Thyroid gland (tissue), 4 donors: ENCODE measurements around the gene ASXL1.

Source experiments
- POLR2A ChIP-seq, 2 donors: fragments of 450-650 bp; IDR thresholded peaks; one replicate each; pipeline ENCODE4 v1.6.1; 2017; ENCODE audit warnings: antibody characterized with exemption in 2 of 2, mild to moderate bottlenecking in 2 of 2, moderate library complexity in 1 of 2
- TF ChIP-seq, protein P1 (sequence below), 6 experiments: fragments of 200-600 bp in 3 of 6; fragments of 450-650 bp in 3 of 6; sonication (generic) in 3 of 6; IDR thresholded peaks; one replicate each; pipeline ENCODE4 v1.5.1; 2016 to 2019; ENCODE audit warnings: antibody characterized with exemption in 6 of 6, mild to moderate bottlenecking in 2 of 6, inconsistent platforms in 1 of 6, moderate library complexity in 1 of 6

DNA sequence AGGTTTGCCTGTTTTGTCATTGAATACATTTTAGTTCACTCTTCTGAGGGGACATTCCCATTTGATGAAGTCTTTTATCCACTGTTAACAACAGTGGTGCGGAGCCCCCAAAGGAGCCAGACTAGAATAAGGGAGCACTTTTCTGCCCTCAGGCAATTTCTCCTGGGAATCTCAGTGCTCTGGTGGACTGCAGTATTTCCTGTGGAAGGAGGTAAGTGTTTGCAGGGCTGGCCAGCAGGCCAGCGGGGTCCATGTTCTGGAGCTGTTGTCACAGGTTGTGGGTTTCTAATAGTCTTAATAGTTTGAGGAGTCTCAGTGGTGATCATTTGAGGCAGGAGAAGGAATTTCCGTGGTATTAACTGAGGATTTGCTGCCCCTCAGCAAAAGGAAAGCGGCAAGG, 83.5 kb downstream of the ASXL1 start:
- TF ChIP-seq, protein P1, sequence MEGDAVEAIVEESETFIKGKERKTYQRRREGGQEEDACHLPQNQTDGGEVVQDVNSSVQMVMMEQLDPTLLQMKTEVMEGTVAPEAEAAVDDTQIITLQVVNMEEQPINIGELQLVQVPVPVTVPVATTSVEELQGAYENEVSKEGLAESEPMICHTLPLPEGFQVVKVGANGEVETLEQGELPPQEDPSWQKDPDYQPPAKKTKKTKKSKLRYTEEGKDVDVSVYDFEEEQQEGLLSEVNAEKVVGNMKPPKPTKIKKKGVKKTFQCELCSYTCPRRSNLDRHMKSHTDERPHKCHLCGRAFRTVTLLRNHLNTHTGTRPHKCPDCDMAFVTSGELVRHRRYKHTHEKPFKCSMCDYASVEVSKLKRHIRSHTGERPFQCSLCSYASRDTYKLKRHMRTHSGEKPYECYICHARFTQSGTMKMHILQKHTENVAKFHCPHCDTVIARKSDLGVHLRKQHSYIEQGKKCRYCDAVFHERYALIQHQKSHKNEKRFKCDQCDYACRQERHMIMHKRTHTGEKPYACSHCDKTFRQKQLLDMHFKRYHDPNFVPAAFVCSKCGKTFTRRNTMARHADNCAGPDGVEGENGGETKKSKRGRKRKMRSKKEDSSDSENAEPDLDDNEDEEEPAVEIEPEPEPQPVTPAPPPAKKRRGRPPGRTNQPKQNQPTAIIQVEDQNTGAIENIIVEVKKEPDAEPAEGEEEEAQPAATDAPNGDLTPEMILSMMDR (IDR thresholded peaks at IDR 0.05), result no peak
- no peak for TF ChIP-seq POLR2A (IDR thresholded peaks at IDR 0.05)
